ENCODE results near the gene AMPD3.

The AMPD3 gene

GRCh38 chr11:10498022-10498400, 42.9 kb downstream of the AMPD3 start:
- Histone ChIP-seq H3K4me3 (ENCODE audit: low read depth, low read length) (no peak overlapping the region), H3K27ac (ENCODE audit: low read depth, low read length) (no peak overlapping the region), H2AFZ (ENCODE audit: low read length, unreplicated experiment) (no peak overlapping the region), H3K36me3 (ENCODE audit: insufficient read depth, low read length) (peaks cover 5% of the 10 kb centered on the region; the same call in 1 of the 2 replicates), H3K79me2 (ENCODE audit: control insufficient read depth, insufficient read depth, low read length, unreplicated experiment) (no peaks in the 10 kb centered on the region), H3K4me1 (ENCODE audit: control insufficient read depth, insufficient read depth, low read length, unreplicated experiment) (no peaks in the 10 kb centered on the region), H3K27me3 (ENCODE audit: insufficient read depth, low read length) (no peaks in the 10 kb centered on the region)

GRCh38 chr11:10498426-10499250, 43.6 kb downstream of the AMPD3 start:
- Histone ChIP-seq H3K27me3 (ENCODE audit: insufficient read depth, low read length) (no peaks in the 10 kb centered on the region), H3K4me3 (ENCODE audit: low read depth, low read length) (no peak overlapping the region), H3K79me2 (ENCODE audit: control insufficient read depth, insufficient read depth, low read length, unreplicated experiment) (no peaks in the 10 kb centered on the region), H3K27ac (ENCODE audit: low read depth, low read length) (no peak overlapping the region), H3K4me1 (ENCODE audit: control insufficient read depth, insufficient read depth, low read length, unreplicated experiment) (no peaks in the 10 kb centered on the region), H3K36me3 (ENCODE audit: insufficient read depth, low read length) (peaks cover 5% of the 10 kb centered on the region; the same call in 1 of the 2 replicates), H2AFZ (ENCODE audit: low read length, unreplicated experiment) (no peak overlapping the region)

GRCh38 chr11:10499452-10499851, 44.4 kb downstream of the AMPD3 start:
- Histone ChIP-seq H2AFZ (ENCODE audit: low read length, unreplicated experiment) (no peak overlapping the region), H3K4me1 (ENCODE audit: control insufficient read depth, insufficient read depth, low read length, unreplicated experiment) (no peaks in the 10 kb centered on the region), H3K27ac (ENCODE audit: low read depth, low read length) (no peak overlapping the region), H3K79me2 (ENCODE audit: control insufficient read depth, insufficient read depth, low read length, unreplicated experiment) (no peaks in the 10 kb centered on the region), H3K4me3 (ENCODE audit: low read depth, low read length) (no peak overlapping the region), H3K36me3 (ENCODE audit: insufficient read depth, low read length) (no peaks in the 10 kb centered on the region; the same call in 1 of the 2 replicates), H3K27me3 (ENCODE audit: insufficient read depth, low read length) (no peaks in the 10 kb centered on the region)

- Histone ChIP-seq H3K27ac (ENCODE audit: low read depth, low read length) (no peak overlapping the region), H3K4me1 (ENCODE audit: control insufficient read depth, insufficient read depth, low read length, unreplicated experiment) (no peaks in the 10 kb centered on the region), H3K27me3 (ENCODE audit: insufficient read depth, low read length) (no peaks in the 10 kb centered on the region), H3K4me3 (ENCODE audit: low read depth, low read length) (no peak overlapping the region), H3K79me2 (ENCODE audit: control insufficient read depth, insufficient read depth, low read length, unreplicated experiment) (no peaks in the 10 kb centered on the region), H2AFZ (ENCODE audit: low read length, unreplicated experiment) (no peak overlapping the region), H3K36me3 (ENCODE audit: insufficient read depth, low read length) (no peaks in the 10 kb centered on the region)
Observed at GRCh38 chr11:10499874-10500601, 45.0 kb downstream of the AMPD3 start.

- Histone ChIP-seq H3K27ac (ENCODE audit: low read depth, low read length) (no peak overlapping the region), H3K4me3 (ENCODE audit: low read depth, low read length) (no peak overlapping the region), H3K4me1 (ENCODE audit: control insufficient read depth, insufficient read depth, low read length, unreplicated experiment) (no peaks in the 10 kb centered on the region), H3K36me3 (ENCODE audit: insufficient read depth, low read length) (peaks cover 2% of the 10 kb centered on the region; the same call in 1 of the 2 replicates), H3K79me2 (ENCODE audit: control insufficient read depth, insufficient read depth, low read length, unreplicated experiment) (no peaks in the 10 kb centered on the region), H3K27me3 (ENCODE audit: insufficient read depth, low read length) (no peaks in the 10 kb centered on the region), H2AFZ (ENCODE audit: low read length, unreplicated experiment) (no peak overlapping the region)
Observed at GRCh38 chr11:10500757-10501684, 46.0 kb downstream of the AMPD3 start.

GRCh38 chr11:10502065-10502680, 47.1 kb downstream of the AMPD3 start:
- Histone ChIP-seq H3K4me1 (ENCODE audit: control insufficient read depth, insufficient read depth, low read length, unreplicated experiment) (no peaks in the 10 kb centered on the region), H3K36me3 (ENCODE audit: insufficient read depth, low read length) (peaks cover 6% of the 10 kb centered on the region; the same call in 1 of the 2 replicates), H3K79me2 (ENCODE audit: control insufficient read depth, insufficient read depth, low read length, unreplicated experiment) (no peaks in the 10 kb centered on the region), H3K4me3 (ENCODE audit: low read depth, low read length) (no peak overlapping the region), H3K27ac (ENCODE audit: low read depth, low read length) (no peak overlapping the region), H2AFZ (ENCODE audit: low read length, unreplicated experiment) (no peak overlapping the region), H3K27me3 (ENCODE audit: insufficient read depth, low read length) (no peaks in the 10 kb centered on the region)

GRCh38 chr11:10502770-10503169, 47.7 kb downstream of the AMPD3 start:
- H3K4me1 ChIP-seq (ENCODE audit: control insufficient read depth, insufficient read depth, low read length, unreplicated experiment), result no peaks in the 10 kb centered on the region
- H3K36me3 ChIP-seq (ENCODE audit: insufficient read depth, low read length), result peaks cover 6% of the 10 kb centered on the region; the same call in 1 of the 2 replicates
- no peaks in the 10 kb centered on the region for H3K79me2 ChIP-seq (ENCODE audit: control insufficient read depth, insufficient read depth, low read length, unreplicated experiment)
- H3K4me3 ChIP-seq (ENCODE audit: low read depth, low read length), result no peak overlapping the region
- H3K27ac ChIP-seq (ENCODE audit: low read depth, low read length), result no peak overlapping the region
- H3K27me3 ChIP-seq (ENCODE audit: insufficient read depth, low read length), result no peaks in the 10 kb centered on the region
- no peak overlapping the region for H2AFZ ChIP-seq (ENCODE audit: low read length, unreplicated experiment)

GRCh38 chr11:10503221-10503620, 48.2 kb downstream of the AMPD3 start:
- H3K36me3 ChIP-seq (ENCODE audit: insufficient read depth, low read length), result peaks cover 6% of the 10 kb centered on the region; the same call in 1 of the 2 replicates
- no peak overlapping the region for H3K27ac ChIP-seq (ENCODE audit: low read depth, low read length)
- H3K27me3 ChIP-seq (ENCODE audit: insufficient read depth, low read length), result no peaks in the 10 kb centered on the region
- H2AFZ ChIP-seq (ENCODE audit: low read length, unreplicated experiment), result no peak overlapping the region
- H3K79me2 ChIP-seq (ENCODE audit: control insufficient read depth, insufficient read depth, low read length, unreplicated experiment), result no peaks in the 10 kb centered on the region
- no peak overlapping the region for H3K4me3 ChIP-seq (ENCODE audit: low read depth, low read length)
- H3K4me1 ChIP-seq (ENCODE audit: control insufficient read depth, insufficient read depth, low read length, unreplicated experiment), result no peaks in the 10 kb centered on the region

- Histone ChIP-seq H3K27ac (ENCODE audit: low read depth, low read length) (no peak overlapping the region), H3K79me2 (ENCODE audit: control insufficient read depth, insufficient read depth, low read length, unreplicated experiment) (no peaks in the 10 kb centered on the region), H3K4me1 (ENCODE audit: control insufficient read depth, insufficient read depth, low read length, unreplicated experiment) (no peaks in the 10 kb centered on the region), H3K36me3 (ENCODE audit: insufficient read depth, low read length) (peaks cover 6% of the 10 kb centered on the region; the same call in 1 of the 2 replicates), H3K4me3 (ENCODE audit: low read depth, low read length) (no peak overlapping the region), H3K27me3 (ENCODE audit: insufficient read depth, low read length) (no peaks in the 10 kb centered on the region), H2AFZ (ENCODE audit: low read length, unreplicated experiment) (no peak overlapping the region)
Observed at GRCh38 chr11:10503777-10504480, 48.9 kb downstream of the AMPD3 start.

Measured in ACC112 (cell line).